ENCODE measurements around the gene SCP2D1. TPM values are rescaled to one million over a fixed set of nuclear protein-coding genes. Genes with fewer than 3 reads are reported as not detected.

Gene SCP2D1
- total RNA-seq, 2 donors from 2014 or later = not detected

DNA sequence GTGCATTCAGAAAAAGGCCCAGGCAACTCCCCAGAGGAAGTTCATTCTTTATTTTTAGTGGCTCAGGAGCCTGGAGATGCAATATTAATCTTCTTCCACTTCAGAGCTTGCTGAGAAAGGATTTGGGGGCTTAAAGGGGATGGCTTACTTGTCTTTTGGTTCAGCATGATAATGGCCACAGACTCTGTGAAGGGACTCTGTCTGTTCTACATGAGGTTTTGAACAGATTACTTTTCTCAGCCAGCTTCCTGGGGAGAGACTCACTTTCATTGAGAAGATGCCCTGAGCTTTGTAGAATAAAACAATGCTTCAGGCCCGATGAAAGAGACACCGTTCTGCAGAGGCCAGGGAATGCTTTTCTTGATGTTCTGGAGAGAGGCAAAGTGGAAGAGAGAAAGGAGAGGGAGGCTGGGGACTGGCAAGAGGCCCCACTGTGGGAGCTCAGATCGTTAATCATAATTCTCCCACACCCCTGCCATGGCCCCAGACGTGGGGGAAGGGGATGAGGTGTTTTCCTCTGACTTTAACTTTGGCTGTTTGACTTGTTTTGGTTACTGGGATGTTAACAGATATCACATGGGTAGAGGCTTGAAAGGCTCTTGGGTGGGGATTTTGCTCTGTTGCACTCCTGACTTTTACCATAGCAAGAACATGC lies 19.1 kb downstream of the SCP2D1 start:
- DNase-seq (no peak), ATAC-seq (no peak)
- H3K27ac ChIP-seq = no peak overlapping the region
- TF ChIP-seq POLR2A (IDR thresholded peaks at IDR 0.05) = no peak
- TF ChIP-seq, protein P1, sequence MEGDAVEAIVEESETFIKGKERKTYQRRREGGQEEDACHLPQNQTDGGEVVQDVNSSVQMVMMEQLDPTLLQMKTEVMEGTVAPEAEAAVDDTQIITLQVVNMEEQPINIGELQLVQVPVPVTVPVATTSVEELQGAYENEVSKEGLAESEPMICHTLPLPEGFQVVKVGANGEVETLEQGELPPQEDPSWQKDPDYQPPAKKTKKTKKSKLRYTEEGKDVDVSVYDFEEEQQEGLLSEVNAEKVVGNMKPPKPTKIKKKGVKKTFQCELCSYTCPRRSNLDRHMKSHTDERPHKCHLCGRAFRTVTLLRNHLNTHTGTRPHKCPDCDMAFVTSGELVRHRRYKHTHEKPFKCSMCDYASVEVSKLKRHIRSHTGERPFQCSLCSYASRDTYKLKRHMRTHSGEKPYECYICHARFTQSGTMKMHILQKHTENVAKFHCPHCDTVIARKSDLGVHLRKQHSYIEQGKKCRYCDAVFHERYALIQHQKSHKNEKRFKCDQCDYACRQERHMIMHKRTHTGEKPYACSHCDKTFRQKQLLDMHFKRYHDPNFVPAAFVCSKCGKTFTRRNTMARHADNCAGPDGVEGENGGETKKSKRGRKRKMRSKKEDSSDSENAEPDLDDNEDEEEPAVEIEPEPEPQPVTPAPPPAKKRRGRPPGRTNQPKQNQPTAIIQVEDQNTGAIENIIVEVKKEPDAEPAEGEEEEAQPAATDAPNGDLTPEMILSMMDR (IDR thresholded peaks at IDR 0.05) = no peak
- no peak overlapping the region for H3K4me3 ChIP-seq
- intact Hi-C loops (cut with DNase I) = no loop called here
- no peaks in the 10 kb centered on the region for H3K27me3 ChIP-seq
- no peaks in the 10 kb centered on the region for H3K36me3 ChIP-seq (replicated peaks in 1 of 2; ENCODE audit: insufficient read depth in 1 of 2, low read depth in 2 of 2)
- H3K9me3 ChIP-seq = no peaks in the 10 kb centered on the region
- WGBS, 2 donors = 60 to 77% methylated on average over 4 of the region's 4 CpGs
- H3K4me1 ChIP-seq = peaks cover 6% of the 10 kb centered on the region

DNA sequence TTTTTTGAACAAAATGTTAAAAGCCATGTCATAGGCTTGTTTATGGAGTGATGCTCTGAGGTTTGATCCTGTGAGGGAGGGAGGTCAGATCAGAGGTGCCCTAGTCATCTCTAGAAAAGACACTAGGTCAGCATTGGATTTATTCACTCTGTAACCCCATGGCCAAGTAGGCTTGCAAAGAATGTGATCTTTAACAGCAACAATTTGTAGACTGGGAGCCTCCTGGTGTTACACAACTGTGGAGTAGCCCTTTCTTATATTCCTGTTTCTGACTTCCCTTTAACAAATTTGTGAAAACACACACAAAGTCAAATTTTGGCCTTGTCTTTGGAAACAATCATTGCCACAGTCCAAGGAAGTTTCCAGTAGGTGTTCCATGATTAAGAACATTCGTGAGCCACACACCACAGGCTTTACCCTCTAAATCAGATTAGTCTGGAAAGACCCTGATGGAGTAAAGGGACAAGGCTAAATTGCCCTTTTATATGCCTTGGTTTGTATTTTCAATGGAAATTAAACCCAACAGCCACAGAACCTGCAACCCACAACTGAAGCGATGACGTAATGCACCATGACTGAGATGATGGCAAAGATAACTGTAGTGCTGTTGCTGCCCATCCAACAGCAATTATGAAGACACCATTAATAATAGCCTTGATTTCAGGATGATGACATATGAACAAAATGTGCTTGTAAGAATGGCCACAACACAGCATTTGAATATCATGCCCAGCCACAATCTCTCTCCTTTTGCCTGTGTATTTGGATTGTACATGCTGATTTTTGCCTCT lies 22.1 kb downstream of the SCP2D1 start:
- Histone ChIP-seq H3K4me3 (no peak overlapping the region), H3K9me3 (no peaks in the 10 kb centered on the region), H3K27me3 (no peaks in the 10 kb centered on the region), H3K4me1 (peaks cover 12% of the 10 kb centered on the region), H3K36me3 (replicated peaks in 1 of 2; ENCODE audit: insufficient read depth in 1 of 2, low read depth in 2 of 2) (no peaks in the 10 kb centered on the region), H3K27ac (no peak overlapping the region)
- no peak for ATAC-seq
- WGBS, 2 donors = 93% methylated on average over 3 of the region's 3 CpGs
- intact Hi-C loops (cut with DNase I) = no loop called here
- DNase-seq = no peak
- TF ChIP-seq, protein P1 (IDR thresholded peaks at IDR 0.05) = no peak
- no peak for TF ChIP-seq POLR2A (IDR thresholded peaks at IDR 0.05)

DNA sequence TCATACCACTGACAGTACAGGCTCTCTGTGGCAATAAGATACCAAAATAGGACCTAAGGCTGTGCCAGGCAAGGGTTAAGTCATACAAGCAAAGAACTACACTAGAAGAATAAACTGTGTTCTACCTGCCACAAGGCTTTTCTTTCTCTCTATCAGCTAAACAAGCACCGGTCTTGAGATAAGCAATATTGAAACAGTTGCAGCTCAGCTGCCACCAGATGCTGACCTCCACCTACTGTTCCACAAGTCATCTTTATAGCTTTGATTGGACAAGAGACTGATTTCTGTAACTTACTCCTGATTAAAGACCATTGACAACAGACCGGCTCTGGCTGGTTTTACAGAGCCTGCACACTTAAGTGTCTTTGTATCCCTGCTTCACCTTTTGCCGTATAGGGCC lies 24.1 kb downstream of the SCP2D1 start:
- Histone ChIP-seq H3K4me1 (peaks cover 12% of the 10 kb centered on the region), H3K4me3 (no peak overlapping the region), H3K36me3 (replicated peaks in 1 of 2; ENCODE audit: insufficient read depth in 1 of 2, low read depth in 2 of 2) (no peaks in the 10 kb centered on the region), H3K27ac (no peak overlapping the region), H3K27me3 (no peaks in the 10 kb centered on the region), H3K9me3 (no peaks in the 10 kb centered on the region)
- 9 to 18% methylated on average over 3 of the region's 3 CpGs for WGBS, 2 donors
- peak; percentile 26 to 70 (median 45) for DNase-seq
- peak; percentile 47 for ATAC-seq
- TF ChIP-seq, protein P1 (IDR thresholded peaks at IDR 0.05) = peak in 1 of 7 experiments; percentile 19
- no peak for TF ChIP-seq POLR2A (IDR thresholded peaks at IDR 0.05)
- intact Hi-C loops (cut with DNase I) = no loop called here

DNA sequence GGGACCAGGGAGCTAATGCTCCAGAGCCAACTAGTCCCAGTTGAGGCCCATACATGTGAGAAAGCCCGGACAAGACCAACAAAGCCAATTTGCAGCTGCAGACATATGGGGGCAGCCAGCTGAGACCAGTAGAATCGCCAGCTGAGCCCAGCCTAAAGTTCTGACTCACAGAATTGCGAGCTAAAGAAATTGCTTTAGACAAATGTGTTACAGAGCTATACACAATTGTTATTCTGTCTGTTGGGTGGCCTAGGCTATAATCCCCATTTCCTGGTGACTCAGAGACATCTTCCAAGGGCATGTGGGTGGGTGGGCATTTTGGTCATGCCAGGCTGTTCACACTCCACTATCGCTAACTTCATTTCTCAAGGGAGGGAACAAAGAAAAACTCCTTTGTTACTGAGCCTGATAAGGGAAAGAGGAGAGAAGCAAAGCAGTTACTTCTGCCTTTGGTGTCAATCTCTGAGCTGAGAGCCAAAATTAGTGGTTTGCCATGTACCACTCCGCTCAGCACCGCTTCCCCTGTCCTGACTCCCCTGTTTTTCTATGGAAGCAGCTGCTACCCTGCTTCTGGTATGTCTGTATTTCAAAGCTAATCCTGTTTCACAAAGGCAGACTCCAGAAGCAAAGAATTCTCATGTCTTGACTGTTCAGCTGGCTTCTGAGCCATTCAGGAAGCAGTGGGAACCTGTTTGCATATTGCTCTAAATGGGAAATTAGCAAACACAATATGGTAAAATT lies 26.1 kb downstream of the SCP2D1 start:
- H3K4me3 ChIP-seq = no peak overlapping the region

More for the DNA sequence above, 26.1 kb downstream of the SCP2D1 start:
- H3K36me3 ChIP-seq (replicated peaks in 1 of 2; ENCODE audit: insufficient read depth in 1 of 2, low read depth in 2 of 2) = no peaks in the 10 kb centered on the region
- DNase-seq (no peak), ATAC-seq (no peak)
- 87 to 93% methylated on average over 6 of the region's 6 CpGs for WGBS, 2 donors
- intact Hi-C loops (cut with DNase I) = no loop called here
- TF ChIP-seq, protein P1 (IDR thresholded peaks at IDR 0.05) = no peak
- TF ChIP-seq POLR2A (IDR thresholded peaks at IDR 0.05) = no peak
- H3K27me3 ChIP-seq = no peaks in the 10 kb centered on the region
- peaks cover 12% of the 10 kb centered on the region for H3K4me1 ChIP-seq
- H3K9me3 ChIP-seq = no peaks in the 10 kb centered on the region
- no peak overlapping the region for H3K27ac ChIP-seq
